Peyer's patch (tissue), 4 donors: Measurements from ENCODE around the gene EEF2K. TPM values are rescaled to one million over a fixed set of nuclear protein-coding genes. Genes with fewer than 3 reads are reported as not detected.

Source experiments
- DNase-seq, 3 donors: peaks; one replicate each; pipeline ENCODE4 v3.0.0-alpha.2; 2017 to 2019
- H3K27ac ChIP-seq, 4 donors: fragments of 200-600 bp; sonication (generic); one replicate each; pipeline ENCODE4 v1.5.1; 2016 to 2019
- H3K27me3 ChIP-seq, 2 donors: fragments of 200-600 bp; sonication (generic); one replicate each; pipeline ENCODE4 v1.5.1; 2019
- H3K36me3 ChIP-seq, 3 donors: fragments of 200-600 bp; sonication (generic); one replicate each; pipeline ENCODE4 v1.5.1; 2016 to 2019
- H3K4me1 ChIP-seq, 4 donors: fragments of 200-600 bp; sonication (generic); one replicate each; pipeline ENCODE4 v1.5.1; 2016 to 2019
- H3K4me3 ChIP-seq, 4 donors: fragments of 200-600 bp; sonication (generic); 1 replicate in 3 of 4; 2 replicates in 1 of 4; pipeline ENCODE4 v1.5.1; 2016 to 2019; ENCODE audit warnings: mild to moderate bottlenecking in 1 of 4
- H3K9me3 ChIP-seq, 4 donors: fragments of 200-600 bp; sonication (generic); one replicate each; pipeline ENCODE4 v1.5.1; 2016 to 2019; ENCODE audit warnings: mild to moderate bottlenecking in 1 of 4
- CTCF ChIP-seq, 6 experiments: fragments of 450-650 bp in 4 of 6; fragments of 200-600 bp in 2 of 6; sonication (generic) in 1 of 6; IDR thresholded peaks; one replicate each; pipeline ENCODE4 v1.5.1; 2017 to 2019; ENCODE audit warnings: antibody characterized with exemption in 6 of 6, mild to moderate bottlenecking in 3 of 6, moderate library complexity in 1 of 6
- POLR2A ChIP-seq, 2 donors: fragments of 450-650 bp; IDR thresholded peaks; one replicate each; pipeline ENCODE4 v1.5.1; 2017; ENCODE audit warnings: antibody characterized with exemption in 2 of 2, mild to moderate bottlenecking in 2 of 2, moderate library complexity in 2 of 2
- total RNA-seq, 4 donors: library from RNA; depleted of rRNA; stranded (reverse); fragments of >200 nt; gene quantifications; one replicate each; pipeline ENCODE4 v1.1.0, GENCODE V29; 2016

EEF2K gene
- total RNA-seq, 4 donors from 2014 or later, result 26.9 to 46.4 (median 36.1) TPM

- TF ChIP-seq POLR2A (IDR thresholded peaks at IDR 0.05) (no peak), CTCF (IDR thresholded peaks at IDR 0.05) (peak; percentile 18 to 65 (median 52))
- Histone ChIP-seq H3K27ac (no peak overlapping the region), H3K4me3 (no peak overlapping the region), H3K9me3 (no peaks in the 10 kb centered on the region), H3K27me3 (no peaks in the 10 kb centered on the region), H3K4me1 (no peaks in the 10 kb centered on the region), H3K36me3 (peaks cover 0 to 91% (median 0%) of the 10 kb centered on the region in 3 donors)
- peak; percentile 49 to 70 (median 67) for DNase-seq
Observed at GRCh38 chr16:22318690-22319358, 112.7 kb downstream of the EEF2K start.

DNA sequence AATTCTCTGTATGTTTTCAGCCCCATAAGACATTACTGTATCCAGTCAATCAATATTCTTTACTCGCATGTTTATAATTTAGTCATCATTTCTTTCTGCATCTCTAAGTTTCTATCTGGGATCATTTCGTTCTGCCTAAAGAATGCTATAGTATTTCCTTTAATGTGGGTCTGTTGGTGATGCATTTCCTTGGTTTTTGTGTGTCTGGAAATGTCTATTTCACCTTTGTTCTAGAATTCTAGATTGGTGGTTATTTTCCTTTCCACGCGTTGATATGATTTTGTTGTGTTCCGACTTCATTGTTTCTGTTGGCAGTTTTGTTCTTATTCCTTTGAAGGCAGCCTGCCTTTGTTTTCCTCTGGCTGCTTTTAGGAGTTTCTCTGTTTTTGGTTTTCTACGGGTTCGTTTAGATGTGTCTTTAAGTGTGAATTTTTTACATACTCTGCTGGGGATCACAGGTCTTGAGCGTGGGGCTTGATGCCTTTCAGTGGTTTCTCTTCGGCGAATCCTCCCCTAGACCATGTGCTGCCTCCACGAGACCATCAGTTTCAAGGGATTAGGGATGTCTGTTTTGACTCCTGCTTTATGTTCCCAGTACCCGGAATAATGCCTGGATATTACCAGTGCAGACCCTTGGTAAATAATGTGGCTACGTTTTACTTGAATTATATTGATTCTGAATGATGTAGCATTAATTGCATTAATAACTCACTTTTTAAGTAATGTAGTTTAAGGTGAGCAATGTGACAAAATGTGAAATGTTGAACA, 114.7 kb downstream of the EEF2K start:
- no peak for DNase-seq
- Histone ChIP-seq H3K9me3 (no peaks in the 10 kb centered on the region), H3K4me1 (no peaks in the 10 kb centered on the region), H3K27me3 (no peaks in the 10 kb centered on the region), H3K27ac (no peak overlapping the region), H3K4me3 (no peak overlapping the region), H3K36me3 (peaks cover 0 to 91% (median 0%) of the 10 kb centered on the region in 3 donors)
- TF ChIP-seq CTCF (IDR thresholded peaks at IDR 0.05) (no peak), POLR2A (IDR thresholded peaks at IDR 0.05) (no peak)

- no peaks in the 10 kb centered on the region for H3K9me3 ChIP-seq
- no peaks in the 10 kb centered on the region for H3K27me3 ChIP-seq
- peak; percentile 72 to 91 (median 78) for DNase-seq
- no peaks in the 10 kb centered on the region for H3K4me1 ChIP-seq
- peaks cover 0 to 91% (median 0%) of the 10 kb centered on the region in 3 donors for H3K36me3 ChIP-seq
- no peak overlapping the region for H3K4me3 ChIP-seq
- H3K27ac ChIP-seq, result no peak overlapping the region
- TF ChIP-seq CTCF (IDR thresholded peaks at IDR 0.05), result peak; percentile 82 to 97 (median 95)
- TF ChIP-seq POLR2A (IDR thresholded peaks at IDR 0.05), result no peak
Observed at GRCh38 chr16:22321340-22322001, 115.4 kb downstream of the EEF2K start.

- no peaks in the 10 kb centered on the region for H3K4me1 ChIP-seq
- peak in 1 of 3 donors; percentile 43 for DNase-seq
- no peak overlapping the region for H3K27ac ChIP-seq
- no peak for TF ChIP-seq POLR2A (IDR thresholded peaks at IDR 0.05)
- TF ChIP-seq CTCF (IDR thresholded peaks at IDR 0.05), result no peak
- peaks cover 0 to 91% (median 0%) of the 10 kb centered on the region in 3 donors for H3K36me3 ChIP-seq
- H3K9me3 ChIP-seq, result no peaks in the 10 kb centered on the region
- H3K4me3 ChIP-seq, result no peak overlapping the region
- H3K27me3 ChIP-seq, result no peaks in the 10 kb centered on the region
Observed at GRCh38 chr16:22322021-22322471, 116.0 kb downstream of the EEF2K start.

GRCh38 chr16:22322741-22323140, 116.7 kb downstream of the EEF2K start:
- Histone ChIP-seq H3K4me3 (no peak overlapping the region), H3K27me3 (no peaks in the 10 kb centered on the region), H3K36me3 (peaks cover 0 to 91% (median 0%) of the 10 kb centered on the region in 3 donors), H3K9me3 (no peaks in the 10 kb centered on the region), H3K4me1 (no peaks in the 10 kb centered on the region), H3K27ac (no peak overlapping the region)
- DNase-seq, result no peak
- TF ChIP-seq POLR2A (IDR thresholded peaks at IDR 0.05), result no peak
- TF ChIP-seq CTCF (IDR thresholded peaks at IDR 0.05), result no peak
